IPS DF 4.7 (cell line): ENCODE data around the gene RBMS3.

Source experiments
- DNase-seq: peaks from one replicate; pipeline ENCODE4 v3.0.0-alpha.2; 2013; ENCODE audit warnings: low spot score; ENCODE audit errors: extremely low read depth

RBMS3 gene

GRCh38 chr3:29711255-29711771, 430.4 kb downstream of the RBMS3 start:
- no peak for DNase-seq

DNA sequence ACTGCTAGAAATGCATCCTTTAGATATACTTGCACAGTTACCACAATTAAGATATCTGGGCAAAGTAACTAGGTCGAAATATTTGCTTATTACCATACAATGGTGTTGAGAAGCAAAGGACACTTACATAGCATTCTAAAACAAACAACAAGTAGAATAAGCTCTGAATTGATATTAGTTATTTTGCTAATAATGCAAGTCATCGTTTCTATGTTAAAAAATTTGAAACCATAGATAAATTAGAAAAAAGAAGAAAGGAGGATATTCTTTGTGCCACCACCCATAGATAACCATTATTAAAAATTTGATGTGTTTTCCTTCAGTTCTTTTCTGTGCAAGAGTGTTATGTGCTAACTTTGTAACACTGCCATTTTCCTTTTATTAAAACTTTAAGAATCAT, 435.3 kb downstream of the RBMS3 start:
- no peak for DNase-seq

- no peak for DNase-seq
Observed at GRCh38 chr3:29718661-29719065, 437.8 kb downstream of the RBMS3 start.

DNA sequence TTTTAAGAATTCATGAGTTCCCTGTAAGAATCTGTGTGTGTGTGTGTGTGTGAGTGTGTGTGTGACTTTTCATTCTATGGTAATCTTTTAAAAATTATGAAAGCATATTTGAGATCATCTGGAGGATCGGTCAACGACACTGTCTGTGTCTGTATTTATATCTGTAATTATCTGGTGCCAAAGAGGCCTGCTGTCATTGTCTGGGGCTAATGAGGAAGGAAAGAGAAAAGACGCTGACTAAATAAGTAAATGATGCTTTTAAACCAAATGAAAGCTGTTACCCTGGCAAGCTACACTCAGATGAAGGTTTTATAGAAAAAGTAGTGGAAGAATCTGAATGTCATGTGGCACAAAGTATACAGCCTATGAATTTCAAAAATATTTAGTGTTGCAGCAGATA, 439.8 kb downstream of the RBMS3 start:
- DNase-seq = no peak

- no peak for DNase-seq
Observed at GRCh38 chr3:29721789-29722188, 440.9 kb downstream of the RBMS3 start.

DNA sequence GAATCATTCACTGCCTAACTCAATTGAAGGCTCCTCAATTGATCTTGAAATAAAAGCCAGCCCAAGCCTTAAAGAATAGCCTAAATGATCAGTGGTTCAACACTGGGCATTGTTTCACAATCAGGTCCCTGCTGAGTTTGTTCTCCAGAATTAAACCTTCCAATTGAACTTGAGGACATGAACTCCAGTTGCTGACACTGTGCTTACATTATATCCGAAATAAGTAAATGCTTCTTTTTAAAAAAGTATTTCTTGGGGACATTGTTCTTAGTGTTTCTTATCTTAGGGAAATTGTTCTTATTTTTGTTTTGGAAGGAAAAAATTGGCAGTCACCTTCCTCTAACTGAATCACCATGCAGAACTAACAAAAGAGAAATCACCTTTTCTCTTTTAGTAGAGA, 450.2 kb downstream of the RBMS3 start:
- no peak for DNase-seq

- no peak for DNase-seq
Observed at GRCh38 chr3:29741231-29741630, 460.4 kb downstream of the RBMS3 start.

DNA sequence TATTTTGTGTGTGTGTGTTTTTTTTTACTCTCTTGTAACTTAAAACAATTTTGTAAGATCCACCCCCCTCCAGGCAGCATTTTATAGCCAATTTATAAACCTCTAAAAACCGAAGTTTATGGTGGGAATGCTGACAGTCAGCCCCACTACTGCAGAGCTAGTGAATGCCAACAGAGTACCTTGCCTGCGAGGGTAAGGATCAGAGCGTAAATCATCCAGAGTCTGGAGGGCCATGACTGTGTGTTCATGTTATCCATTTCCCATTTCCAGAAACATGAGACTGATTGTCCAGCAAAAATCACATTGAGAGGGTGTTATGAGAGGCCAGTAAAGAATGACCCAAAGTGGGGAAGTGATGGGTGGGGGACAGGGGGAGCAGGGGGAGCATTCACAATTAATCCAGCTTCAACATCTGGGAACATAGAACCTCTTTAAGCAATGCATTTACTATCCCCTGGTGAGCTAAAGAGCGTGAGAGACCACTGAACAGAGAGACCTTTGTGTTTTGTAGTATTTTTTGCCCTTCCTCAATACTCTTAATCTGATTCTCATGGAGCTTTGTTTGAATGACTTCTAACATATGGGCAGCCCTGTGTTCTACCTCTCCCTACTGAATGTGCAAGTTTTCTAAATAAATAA, 464.5 kb downstream of the RBMS3 start:
- DNase-seq = no peak

DNA sequence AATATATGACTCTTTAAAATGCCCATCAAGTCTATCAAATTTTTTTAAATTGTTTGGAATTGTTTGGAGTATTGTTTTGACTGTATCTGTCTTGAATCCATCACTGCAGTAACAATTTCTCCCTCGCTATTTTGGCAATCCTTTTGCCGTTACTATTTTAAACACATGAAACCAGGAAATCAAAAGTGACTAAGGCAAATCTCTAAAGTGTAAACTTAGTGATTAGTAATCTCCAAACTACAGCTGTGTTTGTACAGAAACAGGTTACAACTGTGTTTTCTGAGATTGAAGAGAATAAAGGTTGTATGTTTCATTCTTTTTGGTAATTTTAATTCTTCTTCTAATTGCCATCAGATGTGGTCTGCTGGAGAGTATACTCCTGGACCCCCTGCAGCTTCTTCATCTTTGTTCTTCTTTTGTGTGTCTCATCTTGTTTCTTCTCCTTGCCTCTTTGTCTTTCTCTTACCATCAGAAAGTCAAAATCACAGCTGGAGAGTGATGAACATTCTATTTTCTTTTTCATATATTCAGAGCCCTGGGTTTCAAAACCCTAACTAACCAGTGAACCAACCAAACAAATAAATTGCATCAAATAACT, 465.4 kb downstream of the RBMS3 start:
- no peak for DNase-seq

DNA sequence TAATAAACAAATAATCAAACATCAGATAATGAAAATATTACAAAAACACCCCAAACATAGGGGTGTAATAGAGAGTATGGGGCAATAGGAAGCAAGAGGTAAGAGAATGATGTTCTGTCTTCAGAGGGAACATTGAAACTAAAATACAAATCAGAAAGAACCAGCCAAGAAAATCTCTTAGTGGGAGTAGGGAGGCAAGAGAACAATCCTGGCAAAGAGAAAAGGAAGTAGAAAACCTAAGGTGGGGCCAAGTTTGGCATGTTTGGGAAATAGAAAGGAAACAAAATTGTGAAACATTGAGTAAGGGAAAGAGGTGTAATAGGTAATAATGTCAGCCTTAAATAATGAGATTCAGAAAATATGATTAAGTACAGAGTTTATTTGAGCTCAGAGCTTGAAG, 467.1 kb downstream of the RBMS3 start:
- DNase-seq = no peak

DNA sequence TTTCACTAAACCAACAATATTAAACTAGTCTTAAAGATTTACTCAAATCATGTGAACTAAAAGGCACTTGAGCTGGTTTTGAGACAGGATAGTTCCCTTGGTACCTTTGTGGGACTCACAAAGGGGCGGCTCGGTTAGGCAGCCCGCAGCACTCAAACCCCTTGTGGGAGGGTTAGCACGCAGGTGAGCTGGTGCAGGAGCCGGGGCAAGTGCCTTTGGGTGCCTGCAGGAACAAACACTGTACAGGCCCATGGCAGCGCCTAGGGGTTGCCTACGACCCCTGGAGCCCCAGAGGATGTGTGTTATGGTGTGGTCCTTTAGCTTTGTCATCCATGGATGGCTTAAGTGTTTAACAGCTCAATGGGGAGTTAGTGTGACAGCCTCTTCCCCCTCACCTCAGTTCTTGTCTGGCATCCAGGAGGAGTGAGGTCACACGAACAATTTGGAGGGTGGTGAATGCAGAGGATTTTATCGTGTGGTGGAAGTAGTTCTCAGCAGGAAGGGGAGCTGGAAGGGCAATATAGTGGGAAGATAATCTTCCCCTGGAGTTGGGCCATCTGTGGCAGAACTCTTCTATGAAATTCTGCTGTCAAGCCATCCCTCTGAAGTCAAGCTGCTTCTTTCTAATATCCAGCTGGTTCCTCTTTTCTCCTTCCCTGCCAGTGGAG, 470.9 kb downstream of the RBMS3 start:
- DNase-seq = no peak

DNA sequence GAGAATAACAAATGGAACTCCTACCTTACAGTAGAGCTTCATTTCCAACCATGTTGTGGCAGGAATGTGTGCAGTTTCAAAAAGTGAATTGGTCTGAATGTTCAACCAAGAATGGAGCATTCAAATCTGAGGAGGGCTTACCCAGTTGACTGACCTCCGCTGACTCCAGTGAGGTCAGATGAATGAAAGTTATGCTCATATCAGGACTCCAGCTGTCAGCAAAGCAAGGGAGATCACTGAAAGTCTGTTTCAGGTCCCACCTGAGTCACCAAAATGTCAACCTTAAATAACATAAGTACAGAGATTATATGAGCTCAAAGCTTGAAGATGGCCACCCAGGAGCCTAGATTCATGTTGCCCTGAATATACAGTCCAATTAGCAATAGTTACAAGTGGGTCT, 473.5 kb downstream of the RBMS3 start:
- no peak for DNase-seq

DNA sequence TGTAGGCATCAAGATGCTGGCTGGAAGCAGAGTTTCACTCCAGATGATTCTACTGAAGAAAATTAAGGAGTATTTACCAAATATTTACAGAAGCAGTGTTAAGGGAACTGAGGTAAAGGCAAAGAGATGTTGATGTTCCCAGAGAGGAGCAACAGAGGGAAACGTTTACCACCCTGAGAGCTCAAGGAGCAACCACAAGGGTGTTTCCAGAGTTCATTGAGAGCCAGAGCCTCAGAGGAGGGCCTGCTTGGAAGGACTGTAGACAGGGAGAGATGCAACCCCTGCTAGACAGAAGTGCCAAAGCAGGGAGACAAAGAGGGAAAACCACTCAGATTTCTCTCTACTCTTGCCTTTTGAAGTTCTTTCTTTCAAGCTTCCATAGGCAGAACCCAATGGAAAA, 474.5 kb downstream of the RBMS3 start:
- no peak for DNase-seq

- DNase-seq = no peak
Observed at GRCh38 chr3:29757054-29757777, 476.3 kb downstream of the RBMS3 start.

DNA sequence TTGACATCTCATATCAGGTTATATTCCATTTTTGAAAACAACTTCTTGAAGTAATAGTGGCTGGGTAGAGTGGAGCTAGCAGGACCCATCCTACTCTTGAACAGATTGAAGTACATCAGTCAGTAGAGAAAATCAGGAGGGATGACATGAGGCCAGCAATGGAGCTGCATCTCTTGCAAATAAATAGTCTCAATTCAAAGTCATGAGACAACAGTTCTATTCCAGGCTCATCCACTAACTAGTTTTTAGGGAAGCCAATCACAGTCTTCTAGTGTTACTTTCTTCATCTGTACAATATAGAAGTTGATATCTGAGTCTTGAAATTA, 477.2 kb downstream of the RBMS3 start:
- no peak for DNase-seq

DNA sequence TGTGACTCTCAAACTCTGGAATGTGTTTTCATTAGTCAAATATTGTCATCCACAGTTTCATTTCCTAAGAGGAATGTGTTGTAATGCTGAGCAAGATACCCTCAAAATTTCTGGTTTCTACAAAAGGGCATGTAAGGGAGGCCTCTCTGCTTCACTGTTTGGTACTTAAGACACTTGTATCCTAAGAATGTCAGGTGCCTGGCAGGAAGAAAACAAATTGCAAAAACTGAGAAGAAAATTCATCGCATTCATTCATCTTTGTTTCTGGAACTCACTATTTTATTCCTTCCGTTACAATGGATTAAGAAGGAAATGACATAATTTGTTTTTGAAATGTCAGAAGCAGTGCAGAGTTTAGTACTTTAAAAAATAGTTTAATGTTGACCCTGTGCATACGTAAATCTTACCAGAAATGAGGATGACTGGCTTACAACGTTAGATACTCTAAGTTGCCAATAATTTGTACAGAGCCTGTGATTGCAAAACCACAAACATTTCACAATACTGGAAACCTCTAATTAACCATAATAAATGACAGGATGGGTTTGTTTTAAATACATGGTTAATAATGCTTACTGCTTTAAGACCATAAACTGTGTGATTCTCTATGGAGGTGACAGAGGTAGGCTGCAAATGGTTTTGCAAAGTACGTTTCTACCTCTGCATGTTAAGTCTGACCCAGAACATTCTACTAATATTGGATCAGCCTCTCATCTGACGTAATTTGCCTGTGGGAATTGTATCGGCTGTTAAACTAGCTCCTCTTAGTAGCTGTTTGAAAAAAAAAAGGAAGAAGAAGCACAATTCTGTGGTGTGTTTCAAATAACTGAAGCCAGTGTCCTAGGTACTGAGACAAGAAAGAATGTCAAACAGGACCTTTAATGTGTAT, 477.8 kb downstream of the RBMS3 start:
- DNase-seq = no peak

DNA sequence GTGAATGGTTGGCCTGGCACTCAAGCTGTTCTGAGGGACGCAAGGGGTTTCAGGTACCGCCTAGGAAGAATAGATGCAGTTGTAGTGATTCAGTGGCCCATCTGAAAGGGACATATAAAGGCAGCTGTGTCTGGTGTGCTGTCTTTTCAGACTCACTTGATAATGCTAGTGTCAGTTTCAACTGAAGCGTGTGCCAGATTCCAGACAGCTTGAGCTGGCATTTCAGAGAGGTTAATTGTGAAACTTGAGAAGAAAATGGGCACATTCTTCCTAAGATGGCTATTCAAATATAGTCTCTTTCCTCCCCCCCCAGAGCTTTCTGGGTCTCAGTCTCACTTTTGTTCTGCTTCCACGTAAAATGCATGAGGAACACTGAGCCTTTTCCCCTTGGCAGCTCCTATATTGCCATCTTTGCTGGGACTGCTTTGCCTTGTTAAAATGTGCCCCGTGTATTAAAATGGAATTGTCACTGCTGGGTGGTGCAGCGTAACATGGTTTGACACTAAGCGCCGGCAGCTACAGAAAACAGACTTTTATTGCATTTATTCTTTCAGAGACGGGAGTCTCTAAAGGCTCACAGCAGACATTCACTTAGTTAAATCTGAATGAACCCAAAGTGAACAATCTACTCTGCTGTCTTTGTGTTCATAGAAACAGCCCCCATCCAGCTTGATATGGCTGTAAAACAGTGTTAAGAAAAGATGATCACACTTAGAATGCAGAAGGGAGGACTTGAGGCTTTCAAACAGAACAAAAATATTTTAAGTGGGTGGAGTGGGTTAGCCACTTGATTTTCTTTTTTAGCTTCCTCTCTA, 478.7 kb downstream of the RBMS3 start:
- DNase-seq = no peak

DNA sequence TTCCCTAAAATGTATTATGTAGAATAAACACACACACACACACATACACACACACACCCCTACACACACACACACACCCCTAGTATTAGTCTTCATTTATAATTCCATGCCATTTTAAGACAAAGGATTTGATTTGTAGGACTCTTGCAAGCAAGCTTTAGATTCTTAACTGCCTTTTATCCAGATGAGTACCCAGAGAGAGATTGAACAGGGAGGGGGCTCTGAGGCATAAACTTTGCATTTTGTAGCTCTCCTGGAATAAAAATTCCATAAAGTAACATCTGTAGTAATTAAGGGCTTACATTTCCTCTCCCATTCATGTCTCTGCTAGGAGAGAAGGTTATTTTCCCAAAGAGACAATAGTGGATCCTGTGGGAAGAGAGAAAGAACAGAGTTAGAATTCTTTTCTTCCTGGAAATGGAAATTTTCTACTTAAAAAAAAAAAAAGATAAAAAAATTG, 479.4 kb downstream of the RBMS3 start:
- DNase-seq = no peak

DNA sequence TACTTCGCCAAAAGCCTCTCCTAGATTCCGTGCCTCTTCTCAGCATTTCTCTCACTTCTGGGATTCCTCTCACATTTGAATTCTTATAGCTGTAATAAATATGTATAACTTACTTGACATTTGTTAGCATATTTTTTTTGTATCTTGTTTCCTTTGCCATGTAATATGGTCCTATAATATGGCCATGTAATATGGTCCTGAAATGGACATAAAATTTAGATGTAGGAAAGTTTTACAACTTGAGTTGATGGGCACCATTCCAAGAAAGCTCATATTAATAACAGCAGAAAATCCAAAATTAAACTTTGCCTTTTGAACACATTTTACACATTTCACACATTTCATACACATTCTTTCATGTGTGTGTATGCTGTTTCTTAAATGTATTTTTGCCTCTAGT, 480.6 kb downstream of the RBMS3 start:
- no peak for DNase-seq

DNA sequence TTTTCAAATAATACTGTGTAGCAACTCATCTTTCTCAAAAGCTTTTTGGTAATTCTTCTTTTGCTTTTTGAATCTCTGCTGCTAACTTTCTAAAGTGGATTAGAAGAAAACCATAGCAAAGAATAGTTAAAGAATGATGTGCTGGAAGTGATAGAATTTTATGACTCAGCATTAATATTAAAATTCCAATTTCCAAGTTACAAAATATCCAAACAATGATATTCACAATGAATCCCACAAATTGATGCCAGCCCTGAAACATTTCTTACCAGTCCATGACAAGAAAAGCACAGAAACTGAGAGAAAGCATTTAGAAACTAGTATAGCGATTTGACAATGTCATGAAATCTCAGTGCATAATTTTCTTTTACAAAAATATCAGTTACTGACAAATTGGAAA, 482.2 kb downstream of the RBMS3 start:
- no peak for DNase-seq
